Kidney capillary endothelial cell (primary cell): ENCODE measurements around the gene UXS1.
"Not testable (repeated sequence)": the region's sequence is repeated elsewhere in the genome, so short reads cannot be mapped to it uniquely, and the experiment has no call there.

Source experiments
- DNase-seq: peaks from one replicate; pipeline ENCODE4 v3.0.0-alpha.2; 2018; ENCODE audit warnings: low spot score

The UXS1 gene

GRCh38 chr2:106160786-106161261 is 33.3 kb downstream of the UXS1 start:
- DNase-seq: no peak

- peak; percentile 70 for DNase-seq
Measured at GRCh38 chr2:106159866-106160785, 34.0 kb downstream of the UXS1 start.

- DNase-seq: no peak
Measured at GRCh38 chr2:106158871-106159270, 35.2 kb downstream of the UXS1 start.

GRCh38 chr2:106158131-106158530 is 36.0 kb downstream of the UXS1 start:
- no peak for DNase-seq

GRCh38 chr2:106157416-106157815 is 36.7 kb downstream of the UXS1 start:
- no peak for DNase-seq

- DNase-seq: no peak
Measured at GRCh38 chr2:106156305-106157296, 37.5 kb downstream of the UXS1 start.

GRCh38 chr2:106153781-106154180 is 40.3 kb downstream of the UXS1 start:
- no peak for DNase-seq

GRCh38 chr2:106147665-106148064 is 46.4 kb downstream of the UXS1 start:
- DNase-seq: no peak

GRCh38 chr2:106147159-106147558 is 46.9 kb downstream of the UXS1 start:
- peak; percentile 72 for DNase-seq

GRCh38 chr2:106144621-106145331 is 49.3 kb downstream of the UXS1 start:
- DNase-seq: no peak

- no peak for DNase-seq
Measured at GRCh38 chr2:106143495-106144215, 50.4 kb downstream of the UXS1 start.

- no peak for DNase-seq
Measured at GRCh38 chr2:106142683-106143082, 51.4 kb downstream of the UXS1 start.

GRCh38 chr2:106140913-106141312 is 53.2 kb downstream of the UXS1 start:
- DNase-seq: no peak

GRCh38 chr2:106140113-106140512 is 54.0 kb downstream of the UXS1 start:
- DNase-seq: no peak

GRCh38 chr2:106139238-106139935 is 54.7 kb downstream of the UXS1 start:
- no peak for DNase-seq

- DNase-seq: peak; percentile 58
Measured at GRCh38 chr2:106138543-106139237, 55.4 kb downstream of the UXS1 start.

GRCh38 chr2:106137731-106138521 is 56.2 kb downstream of the UXS1 start:
- DNase-seq: peak; percentile 62

- DNase-seq: not testable (repeated sequence)
Measured at GRCh38 chr2:106131192-106131591, 62.9 kb downstream of the UXS1 start.
